DMS 273 (cell line): ENCODE data around the gene IL4R.
"Not testable (repeated sequence)": the region's sequence is repeated elsewhere in the genome, so short reads cannot be mapped to it uniquely, and the experiment has no call there.

ENCODE experiments used
- DNase-seq: peaks from one replicate; lab custom pipeline; 2025; ENCODE audit not compliant: unreplicated experiment; lab: John Stamatoyannopoulos, UW

IL4R gene

DNA sequence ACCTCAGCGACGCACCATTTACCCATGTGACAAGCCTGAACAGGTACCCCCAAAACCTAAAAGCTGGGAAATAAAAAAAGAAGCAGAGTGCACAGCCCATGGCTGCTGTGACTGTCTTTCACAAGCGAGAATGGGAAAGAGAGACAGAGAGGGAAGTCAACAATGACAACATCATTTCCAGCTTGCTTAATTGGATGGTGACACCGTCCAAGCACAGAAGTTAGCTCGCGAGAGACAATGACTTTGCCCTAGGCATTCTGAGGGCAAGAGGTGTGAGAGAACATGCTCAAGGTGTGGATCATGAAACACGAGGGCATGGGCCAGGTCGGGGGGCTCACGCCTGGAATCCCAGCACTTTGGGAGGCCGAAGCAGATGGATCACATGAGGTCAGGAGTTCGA is 25.9 kb upstream of the IL4R start:
- DNase-seq, result no peak

GRCh38 chr16:27288313-27288712 is 25.5 kb upstream of the IL4R start:
- not testable (repeated sequence) for DNase-seq

DNA sequence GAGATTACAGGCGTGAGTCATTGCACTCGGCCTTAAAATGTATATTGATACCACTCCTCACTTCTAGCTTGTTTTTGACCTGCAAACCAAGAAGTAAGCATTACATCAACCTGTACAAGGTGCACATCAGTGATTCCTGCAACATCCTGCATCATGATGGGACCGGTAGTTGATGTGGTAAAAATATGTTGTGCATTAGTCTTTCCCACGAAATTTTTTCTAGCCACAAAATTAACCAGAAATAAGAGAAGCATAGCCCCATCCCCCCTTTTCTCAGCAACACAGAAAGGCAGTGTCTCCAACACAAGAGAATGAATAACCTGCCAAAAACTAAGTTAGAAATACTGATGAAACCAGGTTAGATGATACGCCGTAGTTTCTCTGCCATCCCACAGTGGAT is 24.1 kb upstream of the IL4R start:
- DNase-seq, result no peak

DNA sequence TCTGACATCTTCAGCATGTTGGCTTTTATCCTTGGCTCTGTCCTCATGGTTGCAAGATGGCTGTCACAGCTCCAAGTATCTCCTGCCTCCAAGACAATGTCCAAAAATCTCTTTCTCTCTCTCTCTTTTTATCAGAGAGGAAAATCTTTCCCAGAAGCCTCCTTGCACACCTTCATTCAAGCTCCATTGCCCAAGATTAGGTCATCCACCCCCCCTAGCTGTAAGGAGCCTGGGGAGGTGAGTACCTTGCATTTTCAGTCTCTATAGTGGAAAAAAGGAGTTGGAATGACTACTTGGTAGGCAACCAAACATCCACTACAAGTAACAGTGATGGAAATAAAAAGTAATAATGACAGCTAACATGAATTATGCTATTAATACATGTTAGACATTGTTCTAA is 23.2 kb upstream of the IL4R start:
- DNase-seq, result no peak

DNA sequence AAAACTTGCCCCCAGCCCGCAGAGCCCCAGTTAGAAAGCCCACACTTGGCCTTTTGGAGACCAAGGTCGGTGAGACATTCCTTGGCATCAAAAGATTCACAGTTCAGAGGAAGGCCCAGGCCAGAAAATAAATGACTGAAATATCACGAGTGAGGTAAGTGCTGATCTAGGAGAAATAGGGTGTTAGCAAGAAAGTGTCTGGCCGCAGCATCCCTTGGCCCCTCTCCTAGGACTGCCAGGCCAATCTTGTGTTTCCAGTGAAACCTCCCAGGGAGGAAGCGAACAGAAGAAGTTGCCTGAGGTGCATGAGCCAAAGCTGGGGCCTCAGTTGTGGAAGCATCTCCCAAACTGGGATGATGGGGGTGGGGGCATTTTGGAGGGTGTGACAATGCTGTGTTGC is 22.7 kb upstream of the IL4R start:
- no peak for DNase-seq

GRCh38 chr16:27291722-27292240 is 22.0 kb upstream of the IL4R start:
- DNase-seq, result no peak

DNA sequence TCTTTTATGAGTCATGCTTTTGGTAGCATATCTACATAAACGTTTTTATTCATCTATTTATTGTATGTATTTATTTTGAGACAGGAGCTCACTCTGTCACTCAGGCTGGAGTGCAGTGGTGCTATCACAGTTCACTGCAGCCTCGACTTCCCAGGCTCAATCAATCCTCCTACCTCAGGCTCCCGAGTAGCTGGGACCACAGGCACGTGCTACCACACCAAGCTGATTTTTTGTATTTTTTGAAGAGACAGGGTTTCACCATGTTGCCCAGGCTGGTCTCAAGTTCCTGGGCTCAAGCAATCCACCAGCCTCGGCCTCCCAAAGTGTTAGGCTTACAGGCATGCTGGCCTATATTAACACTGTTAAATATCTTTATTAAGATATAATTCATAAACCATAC is 20.4 kb upstream of the IL4R start:
- DNase-seq, result no peak

DNA sequence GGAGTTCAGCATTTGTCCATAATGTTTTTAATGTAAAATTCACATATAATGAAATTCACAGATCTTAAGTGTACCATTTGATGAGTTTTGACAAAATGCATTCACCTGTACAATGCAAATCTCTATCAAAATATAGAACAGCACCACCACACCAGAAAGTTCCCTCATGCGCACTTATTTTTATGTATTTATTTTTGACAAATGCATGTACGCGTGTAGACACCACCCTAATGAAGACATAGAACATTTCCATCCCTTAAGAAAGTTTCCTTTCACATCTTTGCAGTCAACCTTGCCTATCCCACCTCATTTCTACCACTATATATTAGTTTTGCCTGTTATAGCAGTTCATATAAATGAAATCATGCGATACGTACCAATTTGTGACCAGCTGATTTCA is 15.6 kb upstream of the IL4R start:
- no peak for DNase-seq

DNA sequence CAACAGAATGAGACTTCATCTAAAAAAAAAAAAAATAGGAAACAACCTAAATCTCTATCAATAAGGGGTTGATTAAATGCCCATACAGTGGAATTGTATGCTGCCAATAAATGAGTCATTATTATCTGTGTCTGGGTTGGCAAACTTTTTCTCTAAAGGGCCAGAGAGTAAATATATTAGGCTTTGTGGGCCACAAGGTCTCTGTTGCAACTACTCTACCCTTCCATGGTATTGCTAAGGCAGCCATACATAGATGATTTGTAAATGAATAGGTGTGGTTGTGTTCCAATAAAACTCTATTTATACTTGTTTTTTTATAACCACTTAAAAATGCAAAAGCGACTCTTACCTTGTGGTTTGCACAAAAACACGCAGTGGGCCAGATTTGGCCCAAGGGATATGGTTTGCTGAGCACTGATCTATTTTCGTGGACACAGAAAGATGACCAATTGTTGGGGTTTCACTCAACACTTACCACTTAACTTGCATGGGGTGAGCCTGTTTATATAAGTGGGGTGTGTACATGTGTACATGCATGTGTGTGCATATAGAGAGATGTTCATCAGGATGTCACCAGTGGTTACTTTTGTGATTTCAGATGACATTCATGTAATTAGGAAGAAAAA is 12.4 kb upstream of the IL4R start:
- no peak for DNase-seq

DNA sequence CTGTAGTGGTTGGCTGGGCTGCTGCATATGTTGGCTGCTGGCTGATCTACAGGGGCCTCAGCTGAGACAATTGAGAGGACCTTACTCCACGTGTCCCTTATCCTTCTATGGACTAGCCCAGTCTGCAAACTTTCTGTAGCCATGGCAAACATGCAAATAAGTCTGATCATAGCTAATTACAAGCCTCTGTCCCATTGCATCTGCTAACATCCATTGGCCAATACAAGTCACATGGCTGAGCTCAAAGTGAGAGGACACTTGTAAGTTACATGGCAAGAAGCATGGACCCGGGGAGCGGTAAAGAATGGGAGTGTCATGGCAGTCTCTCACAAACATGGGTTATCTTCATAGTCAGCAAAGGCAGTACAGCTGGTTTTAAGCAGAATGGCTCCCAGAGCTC is 11.6 kb upstream of the IL4R start:
- no peak for DNase-seq

DNA sequence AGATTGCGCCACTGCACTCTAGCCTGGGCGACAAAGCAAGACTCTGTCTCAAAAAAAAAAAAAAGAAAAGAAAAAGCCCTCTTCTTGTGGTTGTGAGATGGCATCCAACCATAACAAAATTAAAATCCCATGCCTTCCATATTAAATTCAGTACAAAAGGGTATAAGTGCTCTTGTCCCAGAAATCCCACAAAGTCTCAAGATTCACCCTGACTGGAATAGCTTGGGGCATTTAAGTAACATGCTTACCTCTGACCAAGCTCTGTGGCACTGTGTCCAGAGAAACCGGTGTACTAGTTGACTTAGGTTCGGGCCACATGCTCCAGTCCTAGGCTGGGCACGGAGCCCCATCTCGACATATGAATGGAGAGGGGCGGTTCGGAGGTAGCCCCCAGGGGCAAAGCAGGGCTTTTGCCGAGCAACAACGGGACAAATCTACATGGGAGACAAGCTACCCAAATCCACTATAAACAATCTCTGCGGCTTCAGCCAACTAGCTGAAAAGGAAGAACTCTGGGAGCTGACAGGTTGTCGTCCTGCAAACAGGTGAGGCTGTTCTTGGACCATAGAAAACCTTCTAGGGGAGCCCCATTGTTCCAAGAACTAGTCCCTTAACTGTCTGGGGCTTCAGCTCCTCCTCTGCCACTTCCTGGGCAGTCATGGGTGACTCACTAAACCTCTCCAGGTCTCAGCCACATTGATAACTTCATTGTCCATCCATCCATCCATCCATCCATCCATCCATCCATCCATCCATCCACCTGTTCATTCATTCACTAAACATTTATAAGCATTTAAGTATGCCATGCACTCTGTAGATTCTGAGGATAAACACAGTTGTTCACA is 10.3 kb upstream of the IL4R start:
- DNase-seq, result no peak

DNA sequence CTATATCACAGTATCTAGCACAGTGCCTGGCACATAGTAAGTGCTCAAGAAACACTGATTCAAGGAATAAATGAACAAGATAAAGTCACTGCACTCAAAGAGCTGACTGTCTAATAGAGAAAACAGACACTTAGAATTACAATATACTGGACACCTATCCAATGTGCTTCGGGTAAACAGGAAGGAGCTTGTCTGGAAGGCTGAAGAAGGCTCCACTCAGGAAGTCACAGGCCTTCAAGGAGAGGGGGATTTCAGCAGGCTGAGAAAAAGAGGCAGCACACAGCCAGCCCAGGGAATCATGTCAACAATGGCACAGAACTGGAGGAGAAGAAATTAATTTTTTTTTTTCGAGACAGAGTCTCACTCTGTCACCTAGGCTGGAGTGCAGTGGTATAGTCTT is 9.7 kb upstream of the IL4R start:
- DNase-seq, result no peak

DNA sequence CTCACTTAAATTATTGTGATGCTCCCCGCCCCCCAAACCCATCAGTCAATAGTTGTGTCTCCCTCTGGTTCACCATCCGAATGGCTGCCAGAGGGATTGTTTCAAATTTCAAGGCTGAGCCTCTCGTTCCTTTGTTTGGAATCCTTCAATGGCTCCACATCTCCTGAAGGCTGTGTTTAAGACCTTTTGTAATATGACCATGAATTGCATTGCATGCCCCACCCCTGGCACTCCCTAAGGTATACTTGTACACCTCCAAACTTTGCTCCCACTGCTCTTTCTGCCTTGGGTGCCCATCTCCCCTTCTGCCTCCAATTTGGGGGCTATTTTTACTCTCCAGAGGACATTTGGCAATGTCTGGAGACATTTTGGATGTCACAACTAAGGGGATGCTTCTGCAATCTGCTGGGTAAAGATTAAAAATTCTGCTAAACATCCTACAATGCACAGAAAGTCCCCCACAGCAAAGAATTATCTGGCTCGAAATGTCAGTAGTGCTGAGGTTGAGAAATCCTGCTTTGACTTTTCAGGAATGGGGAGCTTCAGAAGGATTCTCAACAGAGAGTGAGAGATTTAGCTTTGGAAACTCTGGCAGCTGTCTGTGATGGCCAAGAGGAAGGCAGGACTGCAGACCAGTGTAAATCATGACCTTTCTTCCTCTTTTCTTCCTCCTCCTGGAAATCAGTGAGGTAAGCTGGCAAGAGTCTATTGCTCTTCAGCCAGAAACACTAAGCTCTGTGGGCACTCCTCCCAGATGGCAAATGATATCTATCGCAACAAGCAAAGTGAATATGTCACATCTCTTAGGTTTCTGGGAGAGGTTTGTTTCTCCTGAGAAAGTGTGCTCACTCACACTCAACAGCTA is 8.7 kb upstream of the IL4R start:
- DNase-seq, result no peak

DNA sequence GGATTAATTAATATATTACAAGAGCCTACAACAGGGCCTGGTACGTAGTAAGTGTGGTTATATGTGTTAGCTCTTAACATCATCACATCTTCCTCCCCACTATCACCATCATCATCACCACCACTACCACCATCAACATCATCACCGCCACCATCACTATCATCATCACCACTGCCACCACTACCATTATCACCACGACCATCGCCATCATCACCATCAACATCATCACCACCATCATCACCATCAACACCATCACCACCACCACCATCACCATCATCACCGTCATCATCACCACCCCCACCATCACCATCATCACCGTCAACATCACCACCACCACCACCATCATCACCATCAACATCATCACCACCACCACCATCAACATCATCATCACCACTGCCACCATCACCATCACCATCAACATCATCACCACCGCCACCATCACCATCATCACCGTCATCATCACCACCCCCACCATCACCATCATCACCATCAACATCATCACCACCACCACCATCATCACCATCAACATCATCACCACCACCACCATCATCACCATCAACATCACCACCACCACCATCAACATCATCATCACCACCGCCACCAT is 7.8 kb upstream of the IL4R start:
- no peak for DNase-seq

DNA sequence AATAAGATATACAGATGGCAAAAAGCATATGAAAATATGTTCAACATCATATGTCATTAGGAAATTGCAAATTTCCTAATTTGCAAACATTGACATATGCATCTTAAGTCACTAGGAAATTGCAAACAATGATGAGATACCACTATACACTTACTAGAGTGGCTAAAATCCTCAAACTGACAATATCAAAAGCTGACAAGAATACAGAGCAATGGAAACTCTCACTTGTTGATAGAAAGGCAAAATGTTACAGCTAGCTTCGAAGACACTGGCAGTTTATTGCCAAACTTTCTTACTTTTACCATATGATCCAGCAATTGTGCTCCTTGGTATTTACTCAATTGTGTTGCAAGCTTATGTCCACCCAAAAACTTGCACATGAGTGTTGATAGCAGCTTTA is 5.0 kb upstream of the IL4R start:
- no peak for DNase-seq

DNA sequence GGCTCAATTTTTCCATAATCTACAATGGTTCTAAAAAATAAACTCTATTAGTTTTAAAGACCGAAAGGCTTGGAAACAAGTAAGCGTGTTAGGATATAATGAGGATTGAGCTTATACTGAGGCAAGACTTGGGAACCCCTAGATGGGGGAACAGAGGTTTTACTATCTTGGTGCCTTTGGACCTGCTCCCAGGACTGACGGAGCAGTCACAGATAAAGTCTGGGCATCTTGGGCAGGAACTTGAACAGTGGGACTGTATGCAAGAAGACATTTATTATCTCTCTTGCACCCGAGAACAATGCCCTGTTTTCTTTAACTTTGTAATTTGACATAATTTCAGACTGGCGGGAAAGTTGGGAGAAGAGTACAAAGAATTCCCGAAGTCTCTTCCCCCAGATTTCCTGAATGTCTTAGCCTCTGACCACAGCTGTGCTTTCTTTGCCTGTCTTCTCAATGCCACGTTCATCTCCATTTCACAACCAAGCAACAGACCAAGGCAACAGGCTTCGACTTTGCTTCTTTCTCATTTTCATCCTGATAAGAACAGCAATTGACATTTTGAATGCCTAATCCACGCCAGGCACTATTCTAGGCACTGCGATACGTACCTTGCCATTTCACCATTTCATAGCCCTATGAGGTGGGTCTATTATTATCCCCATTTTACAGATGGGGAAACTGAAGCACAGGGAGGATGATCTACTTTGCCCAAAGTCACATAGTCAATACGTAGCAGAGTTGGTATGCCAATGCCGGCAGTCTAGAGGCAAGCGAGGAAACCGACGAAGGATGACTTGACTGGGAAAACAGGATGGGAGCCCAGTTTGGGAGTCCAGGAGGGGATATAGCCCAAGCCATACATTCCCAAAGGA is 3.0 kb upstream of the IL4R start:
- no peak for DNase-seq

GRCh38 chr16:27311448-27311830 is 2.3 kb upstream of the IL4R start:
- peak; percentile 75 for DNase-seq

GRCh38 chr16:27311897-27312303 is 1.9 kb upstream of the IL4R start:
- DNase-seq, result no peak

DNA sequence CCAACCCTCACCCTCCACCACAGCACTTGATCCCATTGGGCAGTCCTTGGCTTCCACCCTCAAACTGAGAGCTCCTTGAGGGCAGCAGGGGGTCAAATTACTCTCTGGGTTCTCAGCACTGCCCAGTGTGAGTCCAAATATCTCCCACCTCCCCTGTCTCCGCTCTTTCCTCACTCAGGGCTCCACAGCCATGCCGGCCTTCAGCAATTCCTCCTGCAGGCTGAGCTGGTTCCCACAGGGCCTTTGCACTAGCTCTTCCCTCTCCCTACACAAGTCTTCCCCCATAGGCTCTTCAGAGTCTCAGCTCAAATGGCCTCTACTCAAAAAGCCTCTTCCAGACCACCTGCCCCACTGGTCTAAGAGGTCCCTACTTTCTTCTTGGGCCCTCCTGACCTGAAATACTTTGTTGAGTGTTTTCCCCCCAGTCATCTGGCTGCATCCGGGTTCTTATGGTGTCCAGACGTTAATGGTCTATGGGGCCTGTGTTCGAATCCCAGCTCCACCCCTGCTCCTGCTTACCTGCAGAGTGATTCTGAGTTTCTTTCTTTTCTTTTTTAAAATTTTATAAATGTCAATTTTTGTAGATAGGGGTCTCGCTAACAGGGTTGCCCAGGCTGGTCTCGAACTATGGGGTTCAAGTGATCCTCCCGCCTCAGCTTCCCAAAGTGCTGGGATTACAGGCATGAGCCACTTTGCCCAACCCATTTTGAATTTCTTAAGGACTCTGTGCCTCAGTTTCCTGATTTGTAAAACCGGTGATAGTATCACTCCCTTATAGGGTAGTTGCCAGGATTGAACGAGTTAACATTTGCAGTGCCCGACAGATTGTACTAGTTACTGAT is 973 bp upstream of the IL4R start:
- DNase-seq, result no peak
